GM18951 (cell line): ENCODE data around the gene SIMC1.

Experiments
- POLR2A ChIP-seq: IDR thresholded peaks from 4 replicates; pipeline ENCODE4 v1.6.1; 2011; ENCODE audit warnings: mild to moderate bottlenecking; ENCODE audit not compliant: insufficient read length, insufficient read depth; ENCODE audit errors: extremely low read depth
- in situ Hi-C: fragments of 300-500 bp; cut with MboI; formaldehyde crosslinking; loops from one replicate; pipeline ENCODE4 v1.12.0; 2022; ENCODE audit warnings: low sequenced_read_pairs, mixed read lengths, inconsistent platforms; ENCODE audit not compliant: unreplicated experiment

The SIMC1 gene

GRCh38 chr5:176341325-176342157 is 103.3 kb downstream of the SIMC1 start:
- TF ChIP-seq POLR2A: no peak
- in situ Hi-C loops: no loop called here

DNA sequence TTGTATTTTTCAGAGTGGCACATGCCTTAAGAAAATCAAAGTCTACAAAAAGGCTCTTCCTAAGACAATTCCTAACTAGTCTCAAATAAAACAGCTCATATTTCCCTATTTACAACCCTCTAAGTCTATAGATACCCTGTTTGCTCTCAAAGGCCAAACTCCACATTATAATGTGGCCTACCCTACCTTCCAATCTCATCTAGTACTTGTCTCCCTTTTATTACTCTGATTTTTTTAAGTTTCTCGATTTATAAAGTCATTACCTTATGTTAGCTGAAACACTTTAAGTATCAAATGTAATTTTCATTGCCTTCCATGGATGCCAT is 103.9 kb downstream of the SIMC1 start:
- no peak for TF ChIP-seq POLR2A
- in situ Hi-C loops: no loop called here

DNA sequence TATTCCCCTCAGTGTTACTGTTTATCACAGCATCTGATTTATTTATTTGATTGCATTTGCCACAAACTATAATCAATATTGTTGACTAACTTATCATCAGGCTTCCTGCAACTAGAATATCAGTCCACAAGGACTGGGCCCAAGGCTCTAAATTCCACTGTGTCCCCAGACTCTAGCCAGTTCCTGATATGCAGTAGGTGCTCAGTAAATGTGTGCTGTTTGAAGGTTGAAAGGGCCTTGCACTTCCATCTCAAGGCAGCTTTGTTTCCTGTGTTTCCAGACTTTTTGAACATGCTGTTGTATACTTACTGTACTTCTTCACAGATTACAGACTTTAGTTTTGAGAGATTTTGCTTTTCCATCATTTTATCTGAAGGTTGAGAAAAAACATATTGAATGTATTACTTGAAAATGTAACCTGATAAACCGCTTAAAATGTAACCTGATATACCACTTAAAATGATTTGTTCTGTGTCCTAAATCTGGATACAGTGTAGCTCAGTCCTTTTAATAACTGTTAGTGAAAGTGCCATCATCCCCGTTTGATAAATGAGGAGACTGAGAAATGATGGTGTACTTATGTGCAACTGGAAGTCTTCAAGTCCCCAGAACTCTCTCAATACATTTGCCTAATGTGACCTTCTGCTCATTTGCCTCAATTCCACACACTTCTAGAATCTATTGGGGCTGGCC is 104.7 kb downstream of the SIMC1 start:
- in situ Hi-C loops: no loop called here
- TF ChIP-seq POLR2A: no peak

- in situ Hi-C loops: no loop called here
- TF ChIP-seq POLR2A: no peak
Observed at GRCh38 chr5:176350416-176350815, 112.2 kb downstream of the SIMC1 start.

DNA sequence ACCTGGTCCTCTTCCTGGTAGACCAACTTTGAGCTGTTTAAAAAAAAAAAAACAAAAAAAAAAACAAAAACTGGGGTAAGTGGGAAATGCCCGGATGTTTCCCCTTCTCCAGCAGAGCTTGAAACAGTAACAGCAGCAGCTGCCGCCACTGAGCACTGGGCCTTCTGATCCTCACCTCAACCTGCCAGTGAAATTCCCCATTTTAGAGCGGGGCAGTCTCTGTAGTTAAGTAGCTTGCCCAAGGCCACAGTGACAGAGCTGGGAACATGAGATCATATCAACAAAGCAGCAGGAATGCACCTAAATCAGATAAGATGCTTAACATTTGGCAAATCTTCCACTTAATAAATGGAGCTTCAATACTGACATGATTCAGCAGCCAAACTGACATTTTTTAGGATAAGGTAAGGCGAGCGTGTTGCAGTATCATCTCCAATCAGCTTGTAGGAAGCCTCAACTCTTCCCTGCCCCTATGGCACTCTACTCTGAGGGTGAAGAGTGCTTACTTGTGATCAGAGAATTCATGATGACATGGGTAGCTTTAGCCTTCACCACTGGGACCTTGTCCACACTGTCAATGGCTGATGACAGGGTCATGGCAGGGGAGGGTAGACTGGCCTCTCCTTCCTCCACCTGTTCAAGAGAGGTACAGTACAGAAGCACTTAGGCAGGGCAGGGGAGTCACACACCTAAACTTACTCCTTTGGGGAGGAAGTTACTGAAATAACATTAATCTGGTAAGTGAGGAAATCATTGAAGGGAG is 114.1 kb downstream of the SIMC1 start:
- no peak for TF ChIP-seq POLR2A
- in situ Hi-C loops: no loop called here

DNA sequence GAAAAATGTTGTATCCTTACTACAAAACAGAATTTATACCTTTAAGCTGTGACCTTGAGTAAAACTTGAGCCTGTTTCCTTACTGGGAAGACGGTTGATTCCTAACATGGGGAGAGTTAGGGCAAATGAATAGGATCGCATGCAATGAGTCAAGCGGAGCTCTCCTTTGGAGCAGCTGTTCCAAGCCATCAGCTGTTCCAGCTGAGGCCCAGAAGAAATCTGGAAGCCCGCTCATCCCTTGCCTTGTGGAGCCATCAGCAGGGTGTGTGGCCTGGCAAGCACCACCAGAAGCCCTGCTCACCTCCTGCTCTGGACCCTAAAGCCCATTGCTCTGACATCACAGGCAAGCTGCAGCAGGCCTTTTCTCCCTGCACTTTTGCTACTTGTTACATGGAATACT is 115.3 kb downstream of the SIMC1 start:
- in situ Hi-C loops: no loop called here
- no peak for TF ChIP-seq POLR2A

GRCh38 chr5:176355400-176356178 is 117.4 kb downstream of the SIMC1 start:
- no peak for TF ChIP-seq POLR2A
- in situ Hi-C loops: no loop called here

GRCh38 chr5:176356179-176356566 is 117.9 kb downstream of the SIMC1 start:
- TF ChIP-seq POLR2A: no peak
- in situ Hi-C loops: no loop called here

GRCh38 chr5:176359658-176360057 is 121.4 kb downstream of the SIMC1 start:
- TF ChIP-seq POLR2A: no peak
- in situ Hi-C loops: no loop called here

- in situ Hi-C loops: no loop called here
- TF ChIP-seq POLR2A: no peak
Observed at GRCh38 chr5:176360894-176361436, 122.7 kb downstream of the SIMC1 start.

- peak; percentile 97 for TF ChIP-seq POLR2A
- in situ Hi-C loops: no loop called here
Observed at GRCh38 chr5:176361437-176362232, 123.4 kb downstream of the SIMC1 start, which contains the start of gene KIAA1191. KIAA1191 (minus strand) TSS chr5:176361764; CDS start chr5:176359508, 2,256 bp downstream.

DNA sequence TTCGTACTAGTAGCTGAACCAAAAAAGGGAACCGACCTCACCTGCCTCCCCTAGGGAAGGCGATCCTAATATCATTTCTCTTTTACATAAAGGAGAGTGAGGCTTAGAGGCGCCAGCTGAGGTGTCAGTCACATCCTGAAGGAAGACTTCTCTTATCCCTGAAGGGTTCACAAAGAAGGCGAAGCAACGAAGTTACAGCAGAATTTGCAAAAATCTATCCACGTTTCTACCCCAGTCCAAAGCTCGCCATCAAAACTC is 123.9 kb downstream of the SIMC1 start:
- no peak for TF ChIP-seq POLR2A

More for the DNA sequence above, 123.9 kb downstream of the SIMC1 start:
- in situ Hi-C loops: no loop called here
